ENCODE data around the gene WRAP73.

WRAP73 gene

GRCh38 chr1:3598051-3598491 lies 51.8 kb downstream of the WRAP73 start:
- Histone ChIP-seq H4K20me1 (ENCODE audit: low read depth, low read length) (no peaks in the 10 kb centered on the region), H3K36me3 (ENCODE audit: low read length) (no peaks in the 10 kb centered on the region), H3K27me3 (ENCODE audit: low read length) (no peaks in the 10 kb centered on the region), H3K27ac (ENCODE audit: low read depth, low read length) (no peak overlapping the region), H3F3A (ENCODE audit: insufficient read depth) (no peaks in the 10 kb centered on the region), H3K4me3 (ENCODE audit: insufficient read depth, low read length, poor library complexity, severe bottlenecking) (no peak overlapping the region), H3K9me2 (replicated peaks; ENCODE audit: insufficient read depth, low read length) (no peaks in the 10 kb centered on the region), H3K9me3 (ENCODE audit: insufficient read depth, low read length) (no peaks in the 10 kb centered on the region), H3K4me2 (ENCODE audit: low read depth, low read length, poor library complexity, severe bottlenecking) (no peak overlapping the region), H2AFZ (ENCODE audit: low read depth, low read length, severe bottlenecking) (no peak overlapping the region), H3K79me2 (ENCODE audit: insufficient read depth, low read length) (no peaks in the 10 kb centered on the region), H3K9ac (ENCODE audit: low read length) (no peak overlapping the region)
- TF ChIP-seq CTCF (IDR thresholded peaks at IDR 0.05; ENCODE audit: insufficient read depth, low read length, poor library complexity, severe bottlenecking) (no peak), EZH2phosphoT487 (conservative IDR thresholded peaks at IDR 0.05; ENCODE audit: low read length) (no peak)

- H3K27ac ChIP-seq (ENCODE audit: low read depth, low read length) = no peak overlapping the region
- no peaks in the 10 kb centered on the region for H3K27me3 ChIP-seq (ENCODE audit: low read length)
- H3K4me3 ChIP-seq (ENCODE audit: insufficient read depth, low read length, poor library complexity, severe bottlenecking) = no peak overlapping the region
- H3K9ac ChIP-seq (ENCODE audit: low read length) = no peak overlapping the region
- no peaks in the 10 kb centered on the region for H3K9me3 ChIP-seq (ENCODE audit: insufficient read depth, low read length)
- no peak overlapping the region for H3K4me2 ChIP-seq (ENCODE audit: low read depth, low read length, poor library complexity, severe bottlenecking)
- no peaks in the 10 kb centered on the region for H3K36me3 ChIP-seq (ENCODE audit: low read length)
- H2AFZ ChIP-seq (ENCODE audit: low read depth, low read length, severe bottlenecking) = no peak overlapping the region
- H4K20me1 ChIP-seq (ENCODE audit: low read depth, low read length) = no peaks in the 10 kb centered on the region
- TF ChIP-seq CTCF (IDR thresholded peaks at IDR 0.05; ENCODE audit: insufficient read depth, low read length, poor library complexity, severe bottlenecking) = no peak
- TF ChIP-seq EZH2phosphoT487 (conservative IDR thresholded peaks at IDR 0.05; ENCODE audit: low read length) = no peak
- no peaks in the 10 kb centered on the region for H3F3A ChIP-seq (ENCODE audit: insufficient read depth)
- no peaks in the 10 kb centered on the region for H3K79me2 ChIP-seq (ENCODE audit: insufficient read depth, low read length)
- H3K9me2 ChIP-seq (replicated peaks; ENCODE audit: insufficient read depth, low read length) = no peaks in the 10 kb centered on the region
Measured at GRCh38 chr1:3597599-3597964, 52.3 kb downstream of the WRAP73 start.

- Histone ChIP-seq H3K36me3 (ENCODE audit: low read length) (no peaks in the 10 kb centered on the region), H3K4me2 (ENCODE audit: low read depth, low read length, poor library complexity, severe bottlenecking) (no peak overlapping the region), H3K9me2 (replicated peaks; ENCODE audit: insufficient read depth, low read length) (no peaks in the 10 kb centered on the region), H3K79me2 (ENCODE audit: insufficient read depth, low read length) (no peaks in the 10 kb centered on the region), H3K9ac (ENCODE audit: low read length) (no peak overlapping the region), H3K9me3 (ENCODE audit: insufficient read depth, low read length) (no peaks in the 10 kb centered on the region), H2AFZ (ENCODE audit: low read depth, low read length, severe bottlenecking) (no peak overlapping the region), H3K27me3 (ENCODE audit: low read length) (no peaks in the 10 kb centered on the region), H3F3A (ENCODE audit: insufficient read depth) (no peaks in the 10 kb centered on the region), H4K20me1 (ENCODE audit: low read depth, low read length) (no peaks in the 10 kb centered on the region), H3K27ac (ENCODE audit: low read depth, low read length) (no peak overlapping the region), H3K4me3 (ENCODE audit: insufficient read depth, low read length, poor library complexity, severe bottlenecking) (no peak overlapping the region)
- TF ChIP-seq CTCF (IDR thresholded peaks at IDR 0.05; ENCODE audit: insufficient read depth, low read length, poor library complexity, severe bottlenecking) = no peak
- TF ChIP-seq EZH2phosphoT487 (conservative IDR thresholded peaks at IDR 0.05; ENCODE audit: low read length) = no peak
Measured at GRCh38 chr1:3596663-3597598, 53.0 kb downstream of the WRAP73 start.
